Right lobe of liver (tissue), 4 donors: ENCODE measurements around the gene DUSP5.

ENCODE experiments used
- POLR2A ChIP-seq: fragments of 450-650 bp; IDR thresholded peaks from one replicate; pipeline ENCODE4 v1.6.1; 2017; ENCODE audit warnings: antibody characterized with exemption, mild to moderate bottlenecking
- TF ChIP-seq, protein P1 (sequence below), 4 donors: fragments of 200-600 bp in 3 of 4; fragments of 450-650 bp in 1 of 4; IDR thresholded peaks; one replicate each; pipeline versions ENCODE4 v1.5.1 to v1.8.0; 2016 to 2022; ENCODE audit warnings: antibody characterized with exemption in 4 of 4, mild to moderate bottlenecking in 2 of 4
- donor health status: DM: no; HTN: no; CAD: no.
- donor health status: DM: no; HTN: no; CAD: no.
- donor health status: DM: no; HTN: yes; CAD: no.

DNA sequence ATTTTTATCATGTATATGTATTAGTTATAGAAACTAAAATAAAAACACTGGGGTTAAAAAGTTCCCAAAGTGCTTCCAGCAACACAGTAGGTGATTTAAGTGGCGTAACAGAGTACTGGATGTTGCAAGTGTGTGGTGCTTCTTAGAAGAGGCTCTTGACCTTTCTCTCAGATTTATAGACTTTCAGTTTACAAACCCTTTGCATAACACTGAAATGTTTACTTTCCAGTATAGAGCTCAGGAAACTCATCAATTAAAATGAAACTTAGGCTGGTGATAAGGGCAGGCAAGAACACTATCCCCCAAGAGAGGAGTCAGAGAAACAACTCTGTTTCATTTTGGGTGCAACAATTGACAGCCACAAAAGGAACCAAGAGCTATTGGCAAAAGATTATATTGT is 42.3 kb downstream of the DUSP5 start:
- TF ChIP-seq, protein P1, sequence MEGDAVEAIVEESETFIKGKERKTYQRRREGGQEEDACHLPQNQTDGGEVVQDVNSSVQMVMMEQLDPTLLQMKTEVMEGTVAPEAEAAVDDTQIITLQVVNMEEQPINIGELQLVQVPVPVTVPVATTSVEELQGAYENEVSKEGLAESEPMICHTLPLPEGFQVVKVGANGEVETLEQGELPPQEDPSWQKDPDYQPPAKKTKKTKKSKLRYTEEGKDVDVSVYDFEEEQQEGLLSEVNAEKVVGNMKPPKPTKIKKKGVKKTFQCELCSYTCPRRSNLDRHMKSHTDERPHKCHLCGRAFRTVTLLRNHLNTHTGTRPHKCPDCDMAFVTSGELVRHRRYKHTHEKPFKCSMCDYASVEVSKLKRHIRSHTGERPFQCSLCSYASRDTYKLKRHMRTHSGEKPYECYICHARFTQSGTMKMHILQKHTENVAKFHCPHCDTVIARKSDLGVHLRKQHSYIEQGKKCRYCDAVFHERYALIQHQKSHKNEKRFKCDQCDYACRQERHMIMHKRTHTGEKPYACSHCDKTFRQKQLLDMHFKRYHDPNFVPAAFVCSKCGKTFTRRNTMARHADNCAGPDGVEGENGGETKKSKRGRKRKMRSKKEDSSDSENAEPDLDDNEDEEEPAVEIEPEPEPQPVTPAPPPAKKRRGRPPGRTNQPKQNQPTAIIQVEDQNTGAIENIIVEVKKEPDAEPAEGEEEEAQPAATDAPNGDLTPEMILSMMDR (IDR thresholded peaks at IDR 0.05) = no peak
- TF ChIP-seq POLR2A = no peak
